ENCODE data around the gene SIAH3. TPM values are rescaled to one million over a fixed set of nuclear protein-coding genes. Genes with fewer than 3 reads are reported as not detected.

Gene SIAH3
- total and polyA plus RNA-seq, 4 donors = under 0.01 TPM; not detected in 3

GRCh38 chr13:45897562-45897961 is 46.0 kb upstream of the SIAH3 start:
- TF ChIP-seq MAX (IDR thresholded peaks at IDR 0.05) (no peak), GABPA (IDR thresholded peaks at IDR 0.05 in 1 of 2, conservative IDR thresholded peaks at IDR 0.05 in 1 of 2) (no peak), ATF3 (IDR thresholded peaks at IDR 0.05) (no peak), RXRA (IDR thresholded peaks at IDR 0.05) (no peak)
- H3K4me3 ChIP-seq (ENCODE audit: low read depth in 1 of 3, low read length in 3 of 3) = no peak overlapping the region
- no peak for DNase-seq (ENCODE audit: low spot score)
- H3K9ac ChIP-seq (ENCODE audit: low read depth in 1 of 2, low read length in 2 of 2) = no peak overlapping the region
- no peak overlapping the region for H3K27ac ChIP-seq (ENCODE audit: low read depth in 1 of 2, low read length in 2 of 2)
- H3K9me3 ChIP-seq (ENCODE audit: control insufficient read depth in 4 of 4, low read length in 3 of 4) = no peaks in the 10 kb centered on the region
- WGBS = 96% methylated on average over 2 of the region's 2 CpGs
- H3K36me3 ChIP-seq (ENCODE audit: control insufficient read depth in 4 of 4, insufficient read depth in 3 of 4, low read depth in 1 of 4, low read length in 3 of 4) = no peaks in the 10 kb centered on the region
- H3K27me3 ChIP-seq (ENCODE audit: control insufficient read depth in 4 of 4, insufficient read depth in 4 of 4, low read length in 3 of 4) = peaks cover 0 to 3% (median 0%) of the 10 kb centered on the region in 4 donors
- no peaks in the 10 kb centered on the region for H3K4me1 ChIP-seq (ENCODE audit: control insufficient read depth in 4 of 4, insufficient read depth in 4 of 4, low read length in 3 of 4)

GRCh38 chr13:45896285-45896684 is 44.7 kb upstream of the SIAH3 start:
- no peak for DNase-seq (ENCODE audit: low spot score)
- Histone ChIP-seq H3K4me3 (ENCODE audit: low read depth in 1 of 3, low read length in 3 of 3) (no peak overlapping the region), H3K27ac (ENCODE audit: low read depth in 1 of 2, low read length in 2 of 2) (no peak overlapping the region), H3K9me3 (ENCODE audit: control insufficient read depth in 4 of 4, low read length in 3 of 4) (no peaks in the 10 kb centered on the region), H3K36me3 (ENCODE audit: control insufficient read depth in 4 of 4, insufficient read depth in 3 of 4, low read depth in 1 of 4, low read length in 3 of 4) (no peaks in the 10 kb centered on the region), H3K4me1 (ENCODE audit: control insufficient read depth in 4 of 4, insufficient read depth in 4 of 4, low read length in 3 of 4) (no peaks in the 10 kb centered on the region), H3K27me3 (ENCODE audit: control insufficient read depth in 4 of 4, insufficient read depth in 4 of 4, low read length in 3 of 4) (peaks cover 0 to 3% (median 0%) of the 10 kb centered on the region in 4 donors), H3K9ac (ENCODE audit: low read depth in 1 of 2, low read length in 2 of 2) (no peak overlapping the region)
- WGBS = 88% methylated on average over 5 of the region's 5 CpGs
- TF ChIP-seq EGR1 (IDR thresholded peaks at IDR 0.05; ENCODE audit: low read depth in 2 of 2) = no peak
- TF ChIP-seq GABPA (IDR thresholded peaks at IDR 0.05 in 1 of 2, conservative IDR thresholded peaks at IDR 0.05 in 1 of 2) = no peak
- TF ChIP-seq CTCF (IDR thresholded peaks at IDR 0.05; ENCODE audit: low read depth, low read length, missing input control) = no peak
- no peak for TF ChIP-seq RAD21 (IDR thresholded peaks at IDR 0.05)
- no peak for TF ChIP-seq MAX (IDR thresholded peaks at IDR 0.05)
- TF ChIP-seq NR2F2 (IDR thresholded peaks at IDR 0.05) = no peak
- no peak for TF ChIP-seq ZBTB33 (IDR thresholded peaks at IDR 0.05)
- no peak for TF ChIP-seq YY1 (IDR thresholded peaks at IDR 0.05)
- TF ChIP-seq SP1 (IDR thresholded peaks at IDR 0.05) = no peak
- TF ChIP-seq JUND (IDR thresholded peaks at IDR 0.05) = no peak
- no peak for TF ChIP-seq FOXA1 (IDR thresholded peaks at IDR 0.05)
- TF ChIP-seq HNF4G (IDR thresholded peaks at IDR 0.05) = no peak

- DNase-seq (ENCODE audit: low spot score) = no peak
- Histone ChIP-seq H3K9me3 (ENCODE audit: control insufficient read depth in 4 of 4, low read length in 3 of 4) (no peaks in the 10 kb centered on the region), H3K27me3 (ENCODE audit: control insufficient read depth in 4 of 4, insufficient read depth in 4 of 4, low read length in 3 of 4) (peaks cover 0 to 6% (median 0%) of the 10 kb centered on the region in 4 donors), H3K4me3 (ENCODE audit: low read depth in 1 of 3, low read length in 3 of 3) (no peak overlapping the region), H3K27ac (ENCODE audit: low read depth in 1 of 2, low read length in 2 of 2) (no peak overlapping the region), H3K4me1 (ENCODE audit: control insufficient read depth in 4 of 4, insufficient read depth in 4 of 4, low read length in 3 of 4) (no peaks in the 10 kb centered on the region), H3K9ac (ENCODE audit: low read depth in 1 of 2, low read length in 2 of 2) (no peak overlapping the region), H3K36me3 (ENCODE audit: control insufficient read depth in 4 of 4, insufficient read depth in 3 of 4, low read depth in 1 of 4, low read length in 3 of 4) (no peaks in the 10 kb centered on the region)
- TF ChIP-seq TAF1 (conservative IDR thresholded peaks at IDR 0.05) = no peak
- no peak for TF ChIP-seq SP1 (IDR thresholded peaks at IDR 0.05)
- no peak for TF ChIP-seq GABPA (IDR thresholded peaks at IDR 0.05 in 1 of 2, conservative IDR thresholded peaks at IDR 0.05 in 1 of 2)
- no peak for TF ChIP-seq ZBTB33 (IDR thresholded peaks at IDR 0.05)
- no peak for TF ChIP-seq HNF4A (conservative IDR thresholded peaks at IDR 0.05)
- TF ChIP-seq RAD21 (IDR thresholded peaks at IDR 0.05) = no peak
- TF ChIP-seq YY1 (IDR thresholded peaks at IDR 0.05) = no peak
- no peak for TF ChIP-seq FOXA1 (IDR thresholded peaks at IDR 0.05)
- TF ChIP-seq HNF4G (IDR thresholded peaks at IDR 0.05) = no peak
- TF ChIP-seq JUND (IDR thresholded peaks at IDR 0.05) = no peak
- no peak for TF ChIP-seq ATF3 (IDR thresholded peaks at IDR 0.05)
- 77% methylated on average over 2 of the region's 2 CpGs for WGBS
These were observed 44.3 kb upstream of the SIAH3 start for GRCh38 chr13:45895881-45896280.

Measured in liver (tissue), 9 donors.